GM04504 (cell line): ENCODE data around the gene TRERF1.

Experiments
- DNase-seq: peaks from one replicate; pipeline ENCODE4 v3.0.0-alpha.2; 2012; ENCODE audit warnings: low read depth

TRERF1 gene

DNA sequence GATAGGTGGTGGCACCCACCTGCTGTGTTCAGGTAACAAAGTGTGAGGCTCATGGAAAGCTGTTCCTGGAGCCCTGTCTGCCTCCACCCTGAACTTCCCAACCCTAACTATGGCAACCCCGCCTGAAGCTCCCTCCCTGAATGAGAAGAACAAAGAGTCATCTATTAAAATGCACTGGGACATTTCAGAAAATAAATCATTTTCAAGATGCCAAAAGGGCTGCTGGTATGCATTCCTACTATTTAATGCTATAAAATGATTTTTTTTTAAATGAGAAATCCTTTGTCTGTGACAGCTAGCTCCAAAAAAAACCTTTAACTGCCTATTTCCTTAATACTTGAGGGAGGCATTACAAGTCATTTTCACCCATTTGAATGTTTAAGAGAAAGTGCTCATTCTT, 149.7 kb downstream of the TRERF1 start:
- DNase-seq: no peak

DNA sequence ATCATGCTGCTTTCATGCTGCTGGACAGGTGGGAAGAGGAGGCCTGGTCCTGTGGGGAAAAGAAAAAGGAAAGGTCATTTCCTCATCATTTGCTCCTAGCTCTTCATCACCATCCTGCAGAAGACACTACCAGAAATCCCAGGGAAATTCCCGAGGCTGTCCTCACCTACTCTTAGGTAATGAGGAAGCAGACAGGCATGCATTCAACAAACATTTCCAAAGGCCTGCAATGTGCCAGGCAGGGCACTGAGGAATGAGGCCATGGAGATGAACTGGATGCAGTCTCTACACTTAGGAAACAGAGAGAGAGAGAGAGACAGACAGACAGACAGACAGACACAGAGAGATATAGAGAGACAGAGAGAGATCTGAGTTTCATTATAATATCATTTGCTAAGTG, 151.0 kb downstream of the TRERF1 start:
- no peak for DNase-seq

DNA sequence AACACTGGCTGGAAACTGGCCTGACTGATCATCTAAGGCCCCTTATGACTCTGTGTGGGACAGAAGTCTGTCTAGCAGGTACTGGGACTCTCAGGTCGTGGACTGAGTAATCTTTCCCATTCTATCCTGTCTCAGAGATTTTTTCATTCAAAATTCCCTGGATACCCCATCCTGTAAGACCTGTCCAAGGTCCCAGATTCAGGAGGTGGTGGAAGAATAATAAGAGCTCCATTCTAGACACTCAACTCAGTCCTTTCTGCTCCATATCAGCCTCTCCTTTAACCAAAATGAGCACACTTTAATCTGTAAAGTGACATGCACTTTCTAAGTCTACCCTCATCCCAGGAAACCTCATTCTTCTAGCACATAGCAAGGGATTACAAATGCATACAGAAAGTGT, 151.5 kb downstream of the TRERF1 start:
- no peak for DNase-seq

DNA sequence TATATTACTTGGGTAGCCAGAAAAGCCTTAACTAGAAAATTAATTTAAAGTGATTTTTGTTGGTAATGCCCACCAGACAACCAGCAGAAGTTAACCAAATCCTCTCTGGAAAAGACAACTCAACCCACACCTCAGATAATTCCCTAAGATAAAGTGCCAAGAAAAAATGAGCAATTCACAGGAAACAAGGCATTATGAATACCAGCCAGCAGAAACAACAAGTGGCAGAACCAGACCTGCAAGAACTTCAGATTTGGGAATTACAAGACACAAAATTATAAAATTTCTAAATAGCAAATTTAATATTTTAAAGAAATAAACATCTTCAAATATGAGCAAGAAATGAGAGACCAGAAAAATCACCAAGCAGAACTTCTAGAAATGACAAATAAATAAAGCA, 154.1 kb downstream of the TRERF1 start:
- DNase-seq: no peak

DNA sequence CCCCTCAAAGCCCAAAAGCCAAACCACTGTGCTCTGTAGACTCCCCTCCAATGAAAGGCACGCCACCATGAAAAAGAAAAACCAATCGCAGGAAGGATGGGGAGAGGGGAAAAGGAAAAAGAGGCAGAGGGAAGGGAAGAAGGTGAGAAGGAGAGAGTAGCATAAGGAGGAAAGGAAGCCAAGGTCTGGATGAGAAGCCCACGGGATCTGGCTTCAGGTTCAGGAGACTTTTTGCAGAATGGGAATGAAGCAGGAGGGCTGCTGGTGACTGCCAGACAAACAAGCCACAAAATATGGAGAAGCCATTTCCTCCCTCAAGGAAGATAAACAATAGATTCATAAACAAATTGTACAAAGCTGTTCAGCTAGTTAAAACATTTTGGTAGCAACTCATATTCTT, 155.1 kb downstream of the TRERF1 start:
- no peak for DNase-seq

DNA sequence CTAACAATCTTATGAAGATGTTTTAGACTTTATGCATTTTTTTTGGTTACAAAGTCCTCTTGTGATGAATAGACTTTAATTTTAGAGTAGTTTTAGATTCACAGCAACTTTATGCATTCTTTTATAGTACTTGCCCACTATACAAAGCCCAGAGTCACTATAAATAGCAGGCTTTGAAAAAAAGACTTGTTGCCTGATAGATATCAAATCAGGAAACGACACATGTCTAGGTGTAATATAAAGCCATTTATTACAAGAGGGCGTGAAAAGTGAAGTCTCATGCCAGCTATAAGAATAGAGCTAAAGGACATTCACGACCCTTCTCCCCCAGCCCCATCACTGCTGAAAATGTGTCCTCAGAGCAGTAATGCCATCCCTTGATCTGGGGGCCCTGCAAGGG, 156.0 kb downstream of the TRERF1 start:
- no peak for DNase-seq

DNA sequence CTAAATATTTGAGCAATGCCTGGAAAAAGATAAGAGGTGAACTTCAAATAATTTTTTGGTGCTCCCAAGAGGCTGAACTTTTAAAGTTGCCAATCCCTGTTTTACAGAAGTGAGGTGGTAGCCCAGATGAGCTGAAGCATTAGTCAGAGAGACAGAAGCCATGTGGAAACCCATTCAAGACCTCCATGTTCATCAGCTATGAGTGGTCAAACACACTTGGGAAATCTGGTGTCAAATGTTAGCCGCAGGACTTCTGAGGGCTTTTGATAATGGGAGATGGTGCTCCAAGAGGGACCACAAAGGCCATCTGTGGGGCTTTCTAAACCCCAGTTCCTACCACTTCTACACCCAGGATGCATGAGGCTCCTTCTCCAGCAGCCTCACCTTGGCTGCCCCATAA, 156.5 kb downstream of the TRERF1 start:
- DNase-seq: no peak

DNA sequence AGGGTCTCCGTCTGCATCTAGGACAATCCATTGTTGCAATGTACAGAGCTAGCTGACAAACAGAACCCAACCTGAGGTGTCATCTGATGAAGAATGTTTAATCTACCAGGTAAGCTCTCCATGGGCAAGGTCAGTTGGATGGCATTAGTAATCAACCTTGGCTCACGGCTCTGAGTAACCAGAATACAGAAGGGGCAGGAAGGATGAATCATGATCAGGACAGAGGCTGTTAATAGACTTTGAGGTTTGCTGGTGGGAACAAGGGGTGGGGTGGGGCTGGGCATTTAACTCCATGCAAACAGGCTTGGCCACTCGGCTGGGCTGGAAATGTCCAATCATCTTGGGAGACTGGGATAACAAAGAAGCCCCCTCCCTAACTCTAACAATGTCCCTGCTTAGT, 157.0 kb downstream of the TRERF1 start:
- no peak for DNase-seq

DNA sequence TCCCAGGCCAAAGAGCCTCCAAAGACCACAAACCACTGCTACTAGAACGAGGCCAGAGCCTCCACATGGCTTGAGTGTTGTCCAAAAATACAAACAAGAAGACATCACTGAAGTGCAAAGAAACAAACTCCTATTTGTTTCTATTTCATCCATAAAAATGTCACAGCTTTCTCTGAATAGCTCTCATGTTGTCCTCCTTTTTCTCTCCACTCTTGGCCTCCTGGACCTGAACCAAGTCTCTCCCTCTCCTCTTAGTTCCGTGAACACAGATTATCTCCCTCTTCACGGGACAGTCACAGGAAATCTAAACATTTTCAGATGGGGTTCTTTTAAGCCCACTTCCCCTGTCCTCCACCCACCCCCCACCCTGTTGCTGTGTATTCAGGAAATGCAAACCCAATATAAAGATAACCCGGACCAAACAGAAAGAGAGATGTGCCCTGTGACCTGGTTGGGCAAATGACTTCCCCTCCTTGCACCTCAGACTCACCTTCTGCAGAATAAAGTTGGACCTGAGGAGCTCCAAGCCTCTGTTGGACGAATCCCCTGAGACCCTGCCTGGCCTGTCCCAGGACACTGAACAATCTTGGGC, 158.2 kb downstream of the TRERF1 start:
- no peak for DNase-seq

DNA sequence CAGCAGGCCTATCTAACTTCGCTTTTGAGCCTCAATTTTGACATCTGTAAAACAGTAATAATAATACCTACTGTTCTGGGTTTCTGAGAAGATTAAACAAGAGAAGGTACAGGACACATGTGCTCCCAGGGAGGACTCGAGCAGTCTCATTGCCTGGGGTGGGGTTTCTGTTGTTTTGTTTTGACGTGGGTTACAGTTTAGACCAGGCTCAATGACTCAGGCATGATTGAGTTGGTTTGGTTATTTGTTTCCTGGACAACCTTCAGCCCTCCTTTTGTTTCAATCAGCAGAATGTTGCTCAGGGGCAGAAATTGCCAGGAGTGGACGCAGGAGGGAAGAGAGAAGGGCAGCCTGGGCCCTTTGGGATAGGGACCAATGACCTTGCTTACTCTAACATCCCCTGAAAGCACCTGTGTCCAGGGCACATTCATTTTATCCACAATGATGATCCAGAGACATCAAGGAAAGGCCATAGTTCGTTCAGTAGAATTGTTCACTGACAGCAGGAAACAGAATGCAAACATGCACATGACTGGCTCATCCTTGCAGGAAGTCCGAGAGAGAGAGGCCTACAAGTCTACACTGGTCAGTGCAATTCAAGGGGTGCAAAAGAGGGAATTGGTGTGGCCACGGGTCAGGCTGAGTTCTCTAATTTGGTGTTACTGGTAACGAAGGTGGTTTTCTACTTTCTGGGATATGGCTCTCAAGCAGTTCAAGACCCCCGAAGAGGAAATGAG, 159.6 kb downstream of the TRERF1 start:
- peak; percentile 68 for DNase-seq

DNA sequence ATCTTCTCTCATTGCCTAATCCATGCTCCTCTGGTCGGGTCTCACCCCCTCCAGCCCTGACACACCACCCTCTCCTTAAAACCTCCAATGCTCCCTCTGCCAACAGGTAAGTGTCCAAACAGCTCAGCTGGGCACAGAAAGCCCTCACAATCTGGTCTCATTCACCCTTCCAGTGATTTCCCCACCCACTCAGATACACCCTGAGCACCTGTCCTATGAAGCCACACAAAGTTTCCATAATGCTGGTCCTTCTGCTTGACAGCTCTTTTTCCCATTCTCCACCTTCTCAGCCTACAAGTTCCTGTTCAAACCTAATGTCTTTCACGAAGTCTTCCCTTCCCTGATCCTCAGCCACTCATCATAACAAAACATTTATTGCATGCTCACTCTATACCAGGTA, 164.0 kb downstream of the TRERF1 start:
- no peak for DNase-seq

DNA sequence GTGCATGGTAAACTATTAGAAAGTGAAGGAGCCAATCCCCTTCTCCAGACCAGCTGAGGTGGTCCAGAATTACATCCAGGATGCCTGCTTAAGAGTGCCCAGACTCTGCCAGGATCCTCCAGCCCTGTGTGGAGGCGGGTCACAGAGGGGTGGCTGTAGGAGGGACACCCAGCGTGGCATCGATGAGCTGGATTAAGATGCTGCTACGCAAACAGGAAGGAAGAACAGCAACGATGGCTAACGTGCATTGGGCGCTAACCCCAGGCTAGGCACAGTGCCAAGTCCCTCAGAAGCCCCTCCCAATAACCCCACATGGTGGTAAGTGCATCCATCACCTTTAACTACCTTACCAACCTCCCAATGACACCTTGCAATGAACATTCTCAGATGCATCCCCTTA, 170.2 kb downstream of the TRERF1 start:
- DNase-seq: no peak

DNA sequence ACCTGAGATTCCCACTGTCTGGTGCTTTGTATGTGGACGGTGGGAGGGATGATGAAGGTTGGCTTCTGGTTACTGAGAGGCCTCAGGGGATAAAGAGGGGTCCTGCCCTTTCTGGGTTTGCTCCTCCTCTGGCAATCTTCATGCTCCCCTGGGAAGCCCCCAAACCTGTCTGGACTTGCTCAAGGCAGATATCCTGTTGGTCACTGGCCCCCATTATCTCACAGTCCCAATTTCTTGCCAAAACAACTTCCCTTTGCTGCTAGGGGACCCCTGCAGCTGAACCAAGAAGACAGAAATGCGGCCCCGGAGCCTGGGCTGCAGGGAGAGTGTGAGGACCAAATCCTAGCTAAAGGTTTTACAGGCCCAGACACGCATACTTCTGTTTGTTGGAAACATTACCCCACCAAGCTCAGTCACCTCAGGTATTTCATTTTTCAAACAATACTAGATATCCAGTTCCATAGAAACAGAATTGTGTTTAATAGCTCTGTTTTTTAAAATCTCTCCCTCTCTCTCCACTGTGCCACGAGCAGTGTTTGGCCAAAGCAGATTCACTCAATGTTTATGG, 170.7 kb downstream of the TRERF1 start:
- DNase-seq: no peak

DNA sequence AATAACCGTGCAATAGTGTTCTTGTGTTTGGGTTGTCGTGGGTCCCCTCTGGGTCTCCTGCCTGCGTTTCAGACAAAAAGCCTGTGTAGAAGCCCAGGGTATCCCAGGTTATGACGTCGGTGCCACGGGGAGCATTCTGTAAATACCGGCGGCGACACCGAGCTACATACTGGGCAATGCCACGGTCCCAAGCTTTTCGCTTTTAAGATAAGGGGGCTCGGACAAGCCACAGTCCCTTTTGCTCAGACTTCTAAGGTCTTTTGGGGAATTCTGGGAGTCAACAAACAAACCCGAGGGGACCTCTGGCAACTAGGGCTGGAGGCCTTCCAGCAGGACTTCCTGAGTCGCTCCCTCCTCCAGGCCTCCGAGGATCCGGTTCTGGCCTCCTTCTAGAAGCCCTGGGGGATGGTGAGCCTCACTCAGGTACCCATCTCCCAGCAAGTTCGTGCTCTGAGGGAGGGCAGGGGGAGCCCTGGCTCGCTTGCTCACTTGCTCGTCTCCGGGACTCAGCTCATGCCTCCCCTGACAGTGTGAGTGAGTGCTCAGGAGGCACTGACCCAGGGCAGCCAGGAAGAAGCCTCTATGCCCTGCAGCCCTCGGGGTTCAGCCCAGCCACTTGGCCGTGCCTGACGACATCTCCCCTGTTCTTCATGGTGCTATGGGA, 171.6 kb downstream of the TRERF1 start:
- DNase-seq: no peak

DNA sequence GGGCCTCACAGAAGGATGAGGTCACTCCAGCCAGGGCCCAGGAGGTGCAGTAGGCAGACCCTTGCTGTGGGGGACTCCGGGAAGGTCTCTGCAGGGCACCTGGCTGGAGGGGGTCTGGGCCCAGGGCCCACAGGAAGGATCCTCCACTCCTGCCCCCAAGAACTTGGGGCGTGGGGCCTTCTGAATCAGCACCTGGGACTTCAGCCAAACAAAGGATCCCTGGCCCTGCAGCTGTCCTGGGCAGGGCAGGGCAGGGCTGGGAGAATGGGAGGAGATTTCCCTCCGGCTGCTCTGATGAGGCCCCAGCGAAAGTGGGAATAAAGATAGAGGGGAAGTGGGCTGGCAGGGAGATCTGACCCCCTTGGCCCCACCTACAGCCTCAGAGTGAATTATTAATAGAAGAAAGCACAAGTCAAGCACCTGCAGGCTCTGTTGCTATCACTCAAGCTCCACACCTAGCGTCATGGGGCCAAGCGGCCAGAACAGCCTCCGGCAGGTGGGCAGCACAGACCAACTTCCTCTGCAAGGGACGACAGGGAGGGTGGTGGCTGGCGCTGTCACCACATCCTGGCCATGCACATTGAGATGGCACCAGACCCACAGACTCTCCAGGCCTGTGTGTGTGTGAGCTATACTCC, 172.5 kb downstream of the TRERF1 start:
- DNase-seq: peak; percentile 42

DNA sequence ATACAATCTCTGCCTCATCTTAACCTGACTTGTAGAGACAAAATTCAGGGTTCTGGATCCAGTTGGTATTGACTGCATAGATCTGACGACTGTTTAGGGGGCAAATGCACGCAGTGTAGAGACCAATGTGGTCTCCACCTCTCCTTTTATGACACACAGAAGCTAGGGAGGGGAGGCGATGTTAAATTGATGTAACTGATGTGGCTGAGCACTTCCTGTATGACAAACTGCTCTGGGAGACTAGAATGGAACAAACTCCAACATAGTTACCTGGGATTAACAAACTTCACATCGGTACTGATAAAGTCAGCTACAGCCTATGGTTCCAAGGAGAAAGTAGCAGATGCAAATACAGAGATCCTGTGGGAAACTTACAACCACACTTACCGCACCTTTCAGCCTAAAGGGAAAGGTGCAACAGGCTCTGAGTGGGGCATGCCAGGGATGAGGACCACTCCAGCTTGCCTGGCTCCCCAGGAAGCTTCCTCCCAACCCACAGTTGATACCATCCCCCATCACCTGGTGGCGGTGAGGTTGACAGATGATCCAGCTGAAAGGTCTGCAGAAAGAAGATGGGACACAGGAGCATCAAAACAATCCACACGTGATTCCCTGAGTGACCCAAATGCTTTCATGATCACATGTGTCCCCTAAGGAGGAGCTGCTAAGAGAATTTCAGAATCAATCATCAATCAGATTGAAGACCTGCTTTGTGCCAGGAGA, 173.4 kb downstream of the TRERF1 start:
- no peak for DNase-seq

DNA sequence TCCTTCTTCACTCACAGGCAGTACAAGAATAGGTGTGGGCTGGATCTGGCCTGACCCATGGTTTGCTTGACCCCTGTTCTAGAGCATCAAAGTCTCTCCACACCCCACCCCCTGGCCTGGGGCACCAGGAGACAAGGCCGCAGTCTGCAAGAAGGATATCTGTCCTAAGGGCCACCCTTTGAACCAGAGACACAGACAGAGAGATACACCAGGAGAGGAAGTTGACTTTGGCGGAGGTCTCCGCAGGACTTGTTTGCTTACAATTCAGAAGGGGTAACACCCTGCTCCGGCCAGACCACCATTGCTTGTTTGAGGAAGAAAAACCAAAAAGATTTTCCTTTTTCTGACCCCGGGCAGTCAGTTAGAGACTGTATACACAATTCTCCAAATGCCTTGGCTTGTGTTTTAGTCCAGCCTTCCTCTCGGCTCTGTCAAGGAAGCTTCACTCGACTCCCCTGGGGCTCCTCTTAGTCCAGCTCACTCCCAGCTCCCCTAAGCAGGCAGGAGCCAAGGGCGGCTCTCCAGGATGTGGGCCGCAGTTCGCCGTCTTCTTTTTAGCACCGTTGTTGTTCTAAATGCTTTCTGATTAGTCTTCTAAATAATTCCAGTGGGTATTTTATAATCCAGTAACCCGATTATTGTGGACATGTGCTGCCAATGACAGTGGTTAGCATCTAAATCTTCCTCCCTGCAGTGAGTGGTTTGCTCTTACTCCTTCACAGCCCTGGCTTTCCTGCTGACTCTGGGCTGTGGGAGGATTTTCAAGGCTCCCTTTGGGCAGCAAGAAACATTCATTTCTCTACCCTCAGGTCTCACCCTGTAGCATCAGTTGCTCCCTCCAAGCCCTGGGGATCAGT, 175.5 kb downstream of the TRERF1 start:
- no peak for DNase-seq

DNA sequence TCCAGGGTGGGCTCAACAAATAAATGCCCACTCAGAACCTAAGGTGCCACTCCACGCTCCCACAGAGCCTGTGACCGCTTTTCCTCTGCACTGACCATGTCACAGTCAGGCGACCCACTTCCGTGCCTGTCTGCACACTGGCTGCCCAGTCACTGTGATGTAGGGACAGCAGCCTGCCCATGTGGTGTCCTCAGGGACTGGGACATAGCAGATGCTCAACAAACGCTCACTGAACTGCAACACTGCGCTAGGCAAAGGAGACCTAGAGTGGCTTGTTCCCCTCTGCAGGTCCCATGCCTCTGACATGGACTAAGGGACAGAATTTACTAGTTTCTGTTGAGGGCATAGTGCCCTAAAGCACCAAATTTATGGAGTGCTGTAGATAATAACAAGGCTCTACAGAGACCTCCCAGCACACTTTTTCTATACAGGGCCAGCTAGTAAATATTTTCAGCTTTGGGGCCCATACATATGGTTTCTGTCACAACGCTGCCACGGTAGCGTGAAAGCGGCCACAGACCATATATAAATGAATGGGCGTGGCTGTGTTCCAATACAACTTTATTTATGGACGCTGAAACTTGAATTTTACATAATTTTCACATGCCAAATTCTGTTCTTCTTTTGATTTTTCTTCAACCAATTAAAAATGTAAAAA, 176.2 kb downstream of the TRERF1 start:
- no peak for DNase-seq

DNA sequence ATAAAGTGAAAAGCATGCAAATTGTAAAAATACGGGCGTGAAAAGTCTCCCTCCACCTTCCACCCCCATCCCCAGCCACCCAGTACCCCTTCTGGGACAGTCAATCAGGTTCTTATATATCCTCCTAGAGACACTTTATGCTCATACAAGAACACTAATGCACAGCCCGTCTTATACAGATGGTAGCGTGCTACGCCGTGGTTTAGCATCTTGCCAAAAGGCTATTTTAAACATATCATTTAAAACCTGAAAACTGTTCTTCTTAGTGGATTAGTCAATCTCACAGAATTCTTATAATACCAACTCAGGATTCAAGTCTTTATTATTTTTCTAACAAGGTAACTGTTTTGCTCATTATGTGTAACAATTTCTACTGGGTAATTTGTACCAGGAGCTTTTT, 176.8 kb downstream of the TRERF1 start:
- DNase-seq: no peak
